SW480 (cell line): Measurements from ENCODE around the gene SIL1.

Source experiments
- DNase-seq: peaks from one replicate; pipeline ENCODE4 v3.0.0-alpha.2; 2016; ENCODE audit warnings: low spot score

SIL1 gene

GRCh38 chr5:138914338-138914737 is 283.8 kb downstream of the SIL1 start:
- no peak for DNase-seq

GRCh38 chr5:138913773-138914172 is 284.4 kb downstream of the SIL1 start:
- no peak for DNase-seq

- no peak for DNase-seq
These were observed 286.1 kb downstream of the SIL1 start for GRCh38 chr5:138912093-138912492.

GRCh38 chr5:138911441-138911840 is 286.7 kb downstream of the SIL1 start:
- no peak for DNase-seq

- no peak for DNase-seq
These were observed 287.5 kb downstream of the SIL1 start for GRCh38 chr5:138910546-138911185.

GRCh38 chr5:138909734-138910133 is 288.4 kb downstream of the SIL1 start:
- no peak for DNase-seq

GRCh38 chr5:138905541-138905940 is 292.6 kb downstream of the SIL1 start:
- DNase-seq, result peak; percentile 37

- no peak for DNase-seq
These were observed 294.9 kb downstream of the SIL1 start for GRCh38 chr5:138903130-138903775.

GRCh38 chr5:138901716-138902115 is 296.5 kb downstream of the SIL1 start:
- no peak for DNase-seq

- DNase-seq, result no peak
These were observed 297.7 kb downstream of the SIL1 start for GRCh38 chr5:138900281-138900965.

GRCh38 chr5:138898742-138899141 is 299.4 kb downstream of the SIL1 start:
- no peak for DNase-seq

GRCh38 chr5:138898299-138898698 is 299.9 kb downstream of the SIL1 start:
- DNase-seq, result no peak
